Stomach (tissue), 9 donors: ENCODE results near the gene PPP1R16B. TPM values are rescaled to one million over a fixed set of nuclear protein-coding genes. Genes with fewer than 3 reads are reported as not detected.

Experiments used
- DNase-seq, 2 donors: peaks; one replicate each; pipeline versions ENCODE4 v3.0.0 to v3.0.0-alpha.2; 2013 to 2019
- H3K27ac ChIP-seq, 5 donors: fragments of 200-600 bp in 4 of 5; sonication (generic) in 4 of 5; one replicate each; pipeline ENCODE4 v1.5.1; 2013 to 2019; ENCODE audit warnings: mild to moderate bottlenecking in 1 of 5, moderate library complexity in 1 of 5
- H3K27me3 ChIP-seq, 3 donors: fragments of 200-600 bp; sonication (generic); one replicate each; pipeline ENCODE4 v1.5.1; 2017 to 2019; ENCODE audit warnings: mixed run types in 1 of 3
- H3K36me3 ChIP-seq, 4 donors: fragments of 200-600 bp; sonication (generic); 1 replicate in 3 of 4; 2 replicates in 1 of 4; pipeline ENCODE4 v1.5.1; 2016 to 2019
- H3K4me1 ChIP-seq, 4 donors: fragments of 200-600 bp; sonication (generic); one replicate each; pipeline ENCODE4 v1.5.1; 2016 to 2019
- H3K4me3 ChIP-seq, 4 donors: fragments of 200-600 bp; sonication (generic) in 3 of 4; one replicate each; pipeline ENCODE4 v1.5.1; 2016 to 2019; ENCODE audit warnings: mild to moderate bottlenecking in 1 of 4
- H3K9me3 ChIP-seq, 4 donors: fragments of 200-600 bp; sonication (generic); one replicate each; pipeline ENCODE4 v1.5.1; 2016 to 2019
- EP300 ChIP-seq: sonication (generic); formaldehyde crosslinking; IDR thresholded peaks from one replicate; pipeline ENCODE4 v1.6.1; 2017; ENCODE audit warnings: antibody characterized with exemption
- POLR2A ChIP-seq, 4 donors: fragments of 450-650 bp; IDR thresholded peaks; one replicate each; pipeline ENCODE4 v1.6.1; 2016; ENCODE audit warnings: antibody characterized with exemption in 4 of 4, control low read depth in 2 of 4, mild to moderate bottlenecking in 1 of 4, moderate library complexity in 1 of 4
- POLR2AphosphoS5 ChIP-seq, 3 donors: sonication (generic); formaldehyde crosslinking; IDR thresholded peaks; one replicate each; pipeline ENCODE4 v1.6.1; 2016; ENCODE audit warnings: antibody characterized with exemption in 3 of 3
- WGBS, 5 donors: extraction: QIAGEN DNeasy Blood & Tissue Kit in 3 of 5; methylation state at CpG; one replicate each; pipeline versions ENCODE4 v1.1.5 to v1.1.7; 2013 to 2018; 5-methylcytosine and 5-hydroxymethylcytosine counted together
- intact Hi-C: fragments of 100-400 bp; cut with DNase I; formaldehyde crosslinking; loops from one replicate; pipeline ENCODE4 v1.15.1; 2023; ENCODE audit warnings: low total_unique reads
- polyA plus RNA-seq, 3 donors: library from polyadenylated mRNA; stranded (reverse); fragments of 200-250 nt; gene quantifications; one replicate each; pipeline ENCODE4 v1.2.3, GENCODE V29; 2013
- total RNA-seq, 5 donors: library from RNA; depleted of rRNA; stranded (reverse); fragments of >200 nt; gene quantifications; one replicate each; pipeline versions ENCODE4 v1.1.0 to v1.2.3, GENCODE V29; 2014 to 2016
- TF ChIP-seq, protein P1 (sequence below), 7 experiments: fragments of 450-650 bp in 4 of 7; fragments of 200-600 bp in 3 of 7; sonication (generic) in 3 of 7; IDR thresholded peaks; one replicate each; pipeline ENCODE4 v1.5.1; 2016 to 2019; ENCODE audit warnings: antibody characterized with exemption in 7 of 7, control low read depth in 2 of 7, mild to moderate bottlenecking in 1 of 7
- donor health status: healthy with polysubstance abuse.
- donor health status: Bipolar disorder and iron deficiency.
- donor health status: healthy.

The PPP1R16B gene
- total and polyA plus RNA-seq, 8 donors, result 1.2 to 18.7 (median 6.2) TPM

DNA sequence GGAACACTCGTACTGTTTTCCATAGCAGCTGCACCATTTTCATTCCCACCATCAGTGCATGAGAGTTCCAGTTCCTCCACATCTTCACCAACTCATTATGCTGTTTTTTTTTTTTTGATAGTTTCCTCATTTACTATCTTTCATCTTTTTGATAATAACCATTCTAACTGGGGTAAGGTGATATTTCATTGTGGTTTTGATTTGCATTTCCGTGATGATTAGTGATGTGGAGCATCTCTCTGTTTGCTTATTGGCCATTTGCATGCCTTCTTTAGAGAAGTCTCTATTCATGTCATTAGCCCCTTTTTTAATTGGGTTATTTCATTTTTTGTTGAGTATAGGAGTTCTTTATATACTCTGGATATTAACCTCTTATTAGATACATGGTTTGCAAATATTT is 31.3 kb upstream of the PPP1R16B start:
- intact Hi-C loops, result no loop called here
- Histone ChIP-seq H3K27me3 (no peaks in the 10 kb centered on the region), H3K4me1 (no peaks in the 10 kb centered on the region), H3K4me3 (no peak overlapping the region), H3K27ac (no peak overlapping the region), H3K9me3 (peaks cover 0 to 8% (median 0%) of the 10 kb centered on the region in 4 donors), H3K36me3 (peaks cover 45 to 78% (median 70%) of the 10 kb centered on the region in 4 donors)
- no peak for DNase-seq
- WGBS, 5 donors, result 76 to 95% (median 89%) methylated on average over 2 of the region's 2 CpGs
- TF ChIP-seq POLR2A (IDR thresholded peaks at IDR 0.05) (no peak), EP300 (no peak), POLR2AphosphoS5 (IDR thresholded peaks at IDR 0.05) (no peak)
- TF ChIP-seq, protein P1, sequence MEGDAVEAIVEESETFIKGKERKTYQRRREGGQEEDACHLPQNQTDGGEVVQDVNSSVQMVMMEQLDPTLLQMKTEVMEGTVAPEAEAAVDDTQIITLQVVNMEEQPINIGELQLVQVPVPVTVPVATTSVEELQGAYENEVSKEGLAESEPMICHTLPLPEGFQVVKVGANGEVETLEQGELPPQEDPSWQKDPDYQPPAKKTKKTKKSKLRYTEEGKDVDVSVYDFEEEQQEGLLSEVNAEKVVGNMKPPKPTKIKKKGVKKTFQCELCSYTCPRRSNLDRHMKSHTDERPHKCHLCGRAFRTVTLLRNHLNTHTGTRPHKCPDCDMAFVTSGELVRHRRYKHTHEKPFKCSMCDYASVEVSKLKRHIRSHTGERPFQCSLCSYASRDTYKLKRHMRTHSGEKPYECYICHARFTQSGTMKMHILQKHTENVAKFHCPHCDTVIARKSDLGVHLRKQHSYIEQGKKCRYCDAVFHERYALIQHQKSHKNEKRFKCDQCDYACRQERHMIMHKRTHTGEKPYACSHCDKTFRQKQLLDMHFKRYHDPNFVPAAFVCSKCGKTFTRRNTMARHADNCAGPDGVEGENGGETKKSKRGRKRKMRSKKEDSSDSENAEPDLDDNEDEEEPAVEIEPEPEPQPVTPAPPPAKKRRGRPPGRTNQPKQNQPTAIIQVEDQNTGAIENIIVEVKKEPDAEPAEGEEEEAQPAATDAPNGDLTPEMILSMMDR (IDR thresholded peaks at IDR 0.05), result no peak

DNA sequence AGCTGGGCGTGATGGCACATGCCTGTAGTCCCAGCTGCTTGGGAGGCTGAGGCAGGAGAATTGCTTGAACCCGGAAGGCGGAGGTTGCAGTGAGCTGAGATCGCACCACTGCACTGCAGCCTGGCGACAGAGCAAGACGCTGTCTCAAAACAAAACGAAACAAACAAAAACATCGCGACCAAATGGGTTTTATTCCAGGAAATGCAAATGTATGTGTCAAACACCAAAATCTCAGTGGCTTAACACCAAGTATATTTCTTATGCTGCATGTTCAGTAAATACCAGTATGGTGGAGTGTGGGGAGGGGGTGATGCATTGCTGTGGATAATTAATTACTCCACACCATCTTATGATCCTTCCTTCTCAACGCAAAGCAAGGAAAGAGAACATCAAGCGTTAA is 29.1 kb upstream of the PPP1R16B start:
- DNase-seq, result no peak
- intact Hi-C loops, result no loop called here
- Histone ChIP-seq H3K36me3 (peaks cover 29 to 56% (median 48%) of the 10 kb centered on the region in 4 donors), H3K27me3 (no peaks in the 10 kb centered on the region), H3K9me3 (peaks cover 0 to 8% (median 0%) of the 10 kb centered on the region in 4 donors), H3K4me1 (no peaks in the 10 kb centered on the region), H3K27ac (no peak overlapping the region), H3K4me3 (no peak overlapping the region)
- no peak for TF ChIP-seq POLR2AphosphoS5 (IDR thresholded peaks at IDR 0.05)
- WGBS, 5 donors, result 92 to 97% (median 94%) methylated on average over 11 of the region's 11 CpGs

DNA sequence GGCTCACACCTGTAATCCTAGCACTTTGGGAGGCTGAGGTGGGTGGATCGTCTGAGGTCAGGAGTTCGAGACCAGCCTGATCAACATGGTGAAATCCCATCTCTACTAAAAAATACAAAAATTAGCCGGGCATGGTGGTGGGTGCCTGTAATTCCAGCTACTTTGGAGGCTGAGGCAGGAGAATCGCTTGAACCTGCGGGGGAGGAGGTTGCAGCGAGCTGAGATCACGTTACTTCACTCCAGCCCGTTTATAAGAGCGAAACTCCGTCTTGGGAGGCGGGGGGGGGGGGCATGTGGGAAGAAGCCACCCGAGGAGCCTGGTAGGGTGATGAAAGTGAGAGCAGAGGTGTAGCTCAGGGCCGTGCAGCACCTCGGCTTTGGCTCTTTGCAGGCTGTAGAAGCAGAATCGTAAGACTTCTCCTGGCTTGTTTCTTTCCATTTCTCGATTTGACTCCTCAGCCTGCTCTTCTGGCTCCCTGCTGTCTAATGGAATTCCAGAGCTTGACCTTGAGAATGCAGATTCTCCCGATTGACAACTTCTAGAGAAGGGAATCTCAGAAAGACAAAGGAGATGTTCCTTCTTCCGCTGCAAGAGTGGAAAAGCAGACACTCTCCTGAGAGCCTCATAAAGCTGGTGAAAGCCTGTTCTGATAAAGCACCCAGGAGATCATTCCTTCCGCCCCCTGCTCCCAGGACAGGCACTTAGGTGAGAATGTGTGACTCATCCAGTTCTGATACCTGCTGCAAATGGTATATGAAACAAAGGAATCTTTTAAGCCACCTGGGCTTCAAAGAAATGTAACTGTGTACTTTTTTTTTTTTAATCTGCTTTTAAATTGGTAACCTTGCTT is 26.0 kb upstream of the PPP1R16B start:
- intact Hi-C loops, result no loop called here

DNA sequence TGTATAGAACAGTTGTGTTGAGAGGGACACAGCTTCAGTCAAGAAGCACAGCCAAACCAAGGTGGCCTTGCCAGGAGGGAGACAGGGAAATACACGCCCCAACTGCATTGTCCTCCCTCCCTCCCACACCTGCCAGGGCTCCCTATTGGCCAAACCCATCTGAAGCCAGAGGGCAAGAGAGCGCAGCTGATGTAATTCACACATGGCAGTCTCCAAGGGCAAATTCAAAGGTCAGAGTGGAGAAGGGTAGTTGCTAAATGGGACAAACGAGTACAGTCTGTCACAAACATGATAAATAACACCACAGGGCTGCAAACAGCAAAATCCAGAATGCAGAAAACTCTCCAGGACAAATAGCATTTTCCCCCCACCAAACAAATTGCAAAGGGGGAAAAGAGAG is 23.2 kb upstream of the PPP1R16B start:
- Histone ChIP-seq H3K36me3 (no peaks in the 10 kb centered on the region), H3K9me3 (no peaks in the 10 kb centered on the region), H3K27ac (no peak overlapping the region), H3K4me1 (no peaks in the 10 kb centered on the region), H3K27me3 (no peaks in the 10 kb centered on the region), H3K4me3 (no peak overlapping the region)
- no peak for DNase-seq
- 61 to 72% (median 69%) methylated on average over 3 of the region's 3 CpGs for WGBS, 5 donors
- intact Hi-C loops, result no loop called here
- TF ChIP-seq EP300, result no peak
- TF ChIP-seq, protein P1 (IDR thresholded peaks at IDR 0.05), result no peak
- no peak for TF ChIP-seq POLR2A (IDR thresholded peaks at IDR 0.05)
- no peak for TF ChIP-seq POLR2AphosphoS5 (IDR thresholded peaks at IDR 0.05)

More for the DNA sequence above, 26.0 kb upstream of the PPP1R16B start:
- Histone ChIP-seq H3K27ac (no peak overlapping the region), H3K27me3 (no peaks in the 10 kb centered on the region), H3K4me1 (no peaks in the 10 kb centered on the region), H3K36me3 (peaks cover 7 to 25% (median 17%) of the 10 kb centered on the region in 4 donors), H3K9me3 (no peaks in the 10 kb centered on the region), H3K4me3 (no peak overlapping the region)
- WGBS, 5 donors, result 49 to 58% (median 54%) methylated on average over 19 of the region's 19 CpGs
- DNase-seq, result no peak
- TF ChIP-seq POLR2A (IDR thresholded peaks at IDR 0.05), result no peak
- TF ChIP-seq POLR2AphosphoS5 (IDR thresholded peaks at IDR 0.05), result no peak
- no peak for TF ChIP-seq EP300

DNA sequence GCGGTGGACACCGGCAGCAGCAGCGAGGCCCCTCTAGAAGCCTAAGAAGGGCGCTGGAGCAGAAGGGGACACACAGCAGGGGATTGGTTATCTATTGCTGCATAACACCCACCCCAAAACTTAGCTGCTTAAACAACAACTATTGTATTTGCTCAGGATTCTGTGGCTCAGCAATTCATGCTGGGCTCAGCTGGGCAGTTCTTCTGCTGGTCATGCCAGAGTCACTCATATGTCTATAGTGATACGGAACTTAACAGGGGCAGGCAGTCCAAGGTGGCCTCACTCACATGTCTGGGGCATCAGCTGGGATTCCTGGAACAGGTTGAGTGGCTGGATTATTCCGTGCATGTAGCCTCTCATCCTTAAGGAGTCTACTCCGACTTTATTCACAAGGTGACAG is 17.6 kb upstream of the PPP1R16B start:
- no peak for DNase-seq
- 84 to 94% (median 90%) methylated on average over 7 of the region's 7 CpGs for WGBS, 5 donors
- Histone ChIP-seq H3K9me3 (peaks cover 0 to 17% (median 9%) of the 10 kb centered on the region in 4 donors), H3K4me1 (no peaks in the 10 kb centered on the region), H3K27ac (no peak overlapping the region), H3K36me3 (no peaks in the 10 kb centered on the region), H3K4me3 (no peak overlapping the region), H3K27me3 (peaks cover 0 to 8% (median 0%) of the 10 kb centered on the region in 3 donors)
- intact Hi-C loops, result no loop called here
- TF ChIP-seq POLR2AphosphoS5 (IDR thresholded peaks at IDR 0.05) (no peak), POLR2A (IDR thresholded peaks at IDR 0.05) (no peak), EP300 (no peak)
- TF ChIP-seq, protein P1 (IDR thresholded peaks at IDR 0.05), result no peak
